RWPE2 (cell line): ENCODE measurements around the gene NNT.

Experiments used
- ATAC-seq: fragments of 200-7000 bp; cut with Tn5 transposase; 3 replicates; pipeline ENCODE4 v1.9.1; 2021; ENCODE audit warnings: low read depth
- DNase-seq: peaks from one replicate; pipeline ENCODE4 v3.0.0-alpha.2; 2020; ENCODE audit warnings: low spot score
- H3K27ac ChIP-seq: fragments of 450-650 bp; 2 replicates; pipeline ENCODE4 v1.5.1; 2017; ENCODE audit warnings: mild to moderate bottlenecking; ENCODE audit not compliant: poor library complexity, severe bottlenecking
- H3K27me3 ChIP-seq: fragments of 250-450 bp; sonication (Bioruptor Pico); 2 replicates; pipeline ENCODE4 v1.5.1; 2021; ENCODE audit warnings: mild to moderate bottlenecking, moderate library complexity; ENCODE audit not compliant: insufficient read depth, poor library complexity, severe bottlenecking
- H3K36me3 ChIP-seq: fragments of 250-450 bp; sonication (Bioruptor Pico); 2 replicates; pipeline ENCODE4 v1.5.1; 2020; ENCODE audit warnings: low read depth, mild to moderate bottlenecking, moderate library complexity
- H3K4me1 ChIP-seq: fragments of 250-450 bp; sonication (Bioruptor Pico); 2 replicates; pipeline ENCODE4 v1.5.1; 2021; ENCODE audit warnings: mild to moderate bottlenecking, moderate library complexity; ENCODE audit not compliant: insufficient read depth, poor library complexity, severe bottlenecking
- H3K4me3 ChIP-seq: fragments of 250-450 bp; sonication (Bioruptor Pico); 2 replicates; pipeline ENCODE4 v1.5.1; 2021; ENCODE audit warnings: mild to moderate bottlenecking, moderate library complexity; ENCODE audit not compliant: severe bottlenecking
- H3K9me3 ChIP-seq: fragments of 250-450 bp; sonication (Bioruptor Pico); 2 replicates; pipeline ENCODE4 v1.5.1; 2021; ENCODE audit warnings: mild to moderate bottlenecking, moderate library complexity; ENCODE audit not compliant: severe bottlenecking
- CTCF ChIP-seq: fragments of 450-650 bp; IDR thresholded peaks from one replicate; pipeline ENCODE4 v1.5.1; 2017; ENCODE audit warnings: mild to moderate bottlenecking, moderate library complexity; ENCODE audit not compliant: poor library complexity, severe bottlenecking

NNT gene

GRCh38 chr5:43583724-43584123 is 19.3 kb upstream of the NNT start:
- Histone ChIP-seq H3K36me3 (no peaks in the 10 kb centered on the region), H3K4me1 (no peaks in the 10 kb centered on the region), H3K4me3 (no peak overlapping the region), H3K27ac (no peak overlapping the region), H3K9me3 (no peaks in the 10 kb centered on the region), H3K27me3 (no peaks in the 10 kb centered on the region)
- TF ChIP-seq CTCF = no peak
- no peak for DNase-seq
- ATAC-seq = no peak

- Histone ChIP-seq H3K4me3 (no peak overlapping the region), H3K9me3 (no peaks in the 10 kb centered on the region), H3K27ac (no peak overlapping the region), H3K4me1 (no peaks in the 10 kb centered on the region), H3K27me3 (no peaks in the 10 kb centered on the region), H3K36me3 (no peaks in the 10 kb centered on the region)
- TF ChIP-seq CTCF = no peak
- DNase-seq (no peak), ATAC-seq (no peak)
These were observed 18.7 kb upstream of the NNT start for GRCh38 chr5:43584166-43584699.

- Histone ChIP-seq H3K27ac (no peak overlapping the region), H3K27me3 (no peaks in the 10 kb centered on the region), H3K36me3 (no peaks in the 10 kb centered on the region), H3K4me3 (no peak overlapping the region), H3K9me3 (no peaks in the 10 kb centered on the region), H3K4me1 (no peaks in the 10 kb centered on the region)
- DNase-seq (no peak), ATAC-seq (0 out of 3 replicates have a peak, but pooled peaks have one; percentile 19)
- no peak for TF ChIP-seq CTCF
These were observed 14.1 kb upstream of the NNT start for GRCh38 chr5:43588842-43589241.

- H3K27ac ChIP-seq = no peak overlapping the region
- no peaks in the 10 kb centered on the region for H3K4me1 ChIP-seq
- no peak for TF ChIP-seq CTCF
- H3K27me3 ChIP-seq = no peaks in the 10 kb centered on the region
- ATAC-seq (no peak), DNase-seq (no peak)
- no peaks in the 10 kb centered on the region for H3K9me3 ChIP-seq
- H3K4me3 ChIP-seq = no peak overlapping the region
- no peaks in the 10 kb centered on the region for H3K36me3 ChIP-seq
These were observed 13.7 kb upstream of the NNT start for GRCh38 chr5:43589310-43589709.

- Histone ChIP-seq H3K27me3 (no peaks in the 10 kb centered on the region), H3K4me1 (no peaks in the 10 kb centered on the region), H3K9me3 (no peaks in the 10 kb centered on the region), H3K4me3 (no peak overlapping the region), H3K36me3 (no peaks in the 10 kb centered on the region), H3K27ac (no peak overlapping the region)
- no peak for TF ChIP-seq CTCF
- no peak for DNase-seq
- no peak for ATAC-seq
These were observed 12.3 kb upstream of the NNT start for GRCh38 chr5:43590700-43591099.
